GM21360 (cell line): ENCODE data around the gene C17orf100.
"Not testable (repeated sequence)": the region's sequence is repeated elsewhere in the genome, so short reads cannot be mapped to it uniquely, and the experiment has no call there.

Source experiments
- ATAC-seq: cut with Tn5 transposase; IDR thresholded peaks from one replicate; pipeline ENCODE4 v1.9.1; 2021; ENCODE audit warnings: mild to moderate bottlenecking, moderate library complexity; ENCODE audit not compliant: unreplicated experiment

Gene C17orf100

GRCh38 chr17:6640536-6641246 lies 10.9 kb upstream of the C17orf100 start, which contains the start of the genes KIAA0753 and TXNDC17:
Gene KIAA0753 (minus strand): TSS chr17:6640711. CDS start chr17:6635103, 5,608 bp downstream.
Gene TXNDC17 (plus strand): TSS chr17:6641060. CDS start chr17:6641083, 23 bp downstream.
- peak; percentile 80 for ATAC-seq

DNA sequence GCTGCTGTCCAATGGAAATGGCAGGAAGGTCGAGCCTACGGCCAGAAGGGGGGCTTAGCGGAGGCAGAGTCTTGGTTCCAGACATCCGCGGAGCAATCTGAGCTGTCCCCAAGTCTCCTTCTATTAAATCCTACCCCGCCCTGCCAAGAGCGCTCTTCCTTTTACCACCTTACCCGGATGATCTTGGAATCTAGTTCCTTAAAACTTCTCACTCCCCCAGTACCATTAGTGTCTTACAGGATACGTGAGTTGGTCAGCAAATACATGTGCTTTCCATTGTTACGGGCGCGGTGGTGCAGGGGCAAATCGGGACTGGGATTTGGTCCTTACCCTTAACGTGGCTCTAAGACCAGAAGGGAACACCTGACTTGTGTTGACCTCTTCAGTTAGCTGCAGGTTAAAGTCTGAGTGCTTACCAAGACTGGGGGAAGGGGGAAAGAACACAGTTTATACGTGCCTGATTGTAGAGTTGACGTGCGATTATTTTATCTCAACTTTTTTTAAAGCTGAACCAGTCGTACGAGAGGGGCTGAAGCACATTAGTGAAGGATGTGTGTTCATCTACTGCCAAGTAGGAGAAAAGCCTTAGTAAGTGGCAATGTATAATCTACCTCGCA lies 10.2 kb upstream of the C17orf100 start:
- no peak for ATAC-seq

DNA sequence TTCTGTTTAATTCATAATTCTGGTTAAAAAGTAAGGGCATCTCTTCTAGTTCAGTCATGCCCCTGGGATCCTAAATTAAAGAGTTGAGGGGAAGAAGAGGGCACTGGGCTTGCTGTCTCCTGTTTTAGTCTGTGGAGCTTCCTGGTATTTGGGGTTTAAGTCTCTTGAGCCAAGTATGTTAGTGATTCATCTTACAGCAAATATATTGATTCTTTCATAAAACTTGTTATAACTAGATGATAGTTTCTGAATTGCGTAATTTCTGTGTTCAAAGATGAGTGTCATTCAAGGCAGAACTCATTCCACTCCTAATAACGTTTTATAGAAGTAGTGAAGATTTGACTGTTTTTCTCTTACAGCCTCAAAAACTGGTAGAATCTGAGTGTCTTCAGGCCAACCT lies 9.0 kb upstream of the C17orf100 start:
- ATAC-seq = no peak

- no peak for ATAC-seq
These were observed 8.0 kb upstream of the C17orf100 start for GRCh38 chr17:6643451-6644125.

GRCh38 chr17:6648181-6648580 lies 3.4 kb upstream of the C17orf100 start:
- no peak for ATAC-seq

- ATAC-seq = no peak
These were observed 424 bp downstream of the C17orf100 start for GRCh38 chr17:6651919-6652452.

DNA sequence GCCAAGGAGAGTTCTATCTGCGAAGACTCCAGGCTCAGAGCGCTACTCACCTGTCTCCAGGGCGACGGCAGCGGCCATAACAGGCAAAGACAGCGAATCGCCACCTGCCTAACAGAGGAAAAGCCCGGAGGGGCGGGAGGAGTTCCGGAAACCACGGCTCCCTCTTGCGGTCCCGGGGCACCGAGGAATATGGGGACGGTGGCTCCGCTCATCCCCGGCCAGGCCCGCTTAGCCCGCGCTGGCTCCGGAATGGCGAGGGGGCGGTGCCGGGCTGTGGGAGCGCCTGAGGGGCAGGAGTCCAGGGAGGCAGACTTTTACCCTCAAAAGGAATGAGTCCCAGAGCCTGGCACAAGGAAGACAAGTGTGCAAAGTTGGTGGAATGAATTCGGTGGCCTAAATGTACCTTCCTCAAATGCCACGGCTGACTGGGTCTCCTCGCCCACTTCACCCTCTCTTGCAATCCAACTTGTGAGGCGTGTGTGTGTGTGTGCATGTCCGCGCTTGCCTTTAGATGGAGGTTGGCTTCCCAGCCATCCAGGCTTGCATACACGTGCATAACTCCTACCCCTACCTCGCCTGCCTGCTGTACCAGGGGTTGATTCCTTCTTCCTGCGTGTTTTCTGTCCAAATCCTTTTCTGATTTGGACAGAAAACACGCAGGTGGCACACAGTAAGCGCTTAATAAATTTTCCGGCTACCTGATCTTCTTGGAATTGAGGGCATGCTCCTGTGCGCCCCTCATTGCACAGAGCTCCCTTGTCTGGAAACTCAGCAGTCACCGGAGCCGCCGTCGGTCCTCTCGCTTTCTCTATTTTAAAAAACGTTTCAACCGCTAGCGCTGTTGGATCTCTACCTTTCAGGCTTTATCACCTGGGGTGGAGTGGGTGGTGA lies 3.5 kb downstream of the C17orf100 start:
- ATAC-seq = no peak

GRCh38 chr17:6655732-6656361 lies 4.3 kb downstream of the C17orf100 start:
- not testable (repeated sequence) for ATAC-seq

GRCh38 chr17:6656797-6657632 lies 5.5 kb downstream of the C17orf100 start:
- not testable (repeated sequence) for ATAC-seq

- no peak for ATAC-seq
These were observed 6.2 kb downstream of the C17orf100 start for GRCh38 chr17:6657633-6658287.

DNA sequence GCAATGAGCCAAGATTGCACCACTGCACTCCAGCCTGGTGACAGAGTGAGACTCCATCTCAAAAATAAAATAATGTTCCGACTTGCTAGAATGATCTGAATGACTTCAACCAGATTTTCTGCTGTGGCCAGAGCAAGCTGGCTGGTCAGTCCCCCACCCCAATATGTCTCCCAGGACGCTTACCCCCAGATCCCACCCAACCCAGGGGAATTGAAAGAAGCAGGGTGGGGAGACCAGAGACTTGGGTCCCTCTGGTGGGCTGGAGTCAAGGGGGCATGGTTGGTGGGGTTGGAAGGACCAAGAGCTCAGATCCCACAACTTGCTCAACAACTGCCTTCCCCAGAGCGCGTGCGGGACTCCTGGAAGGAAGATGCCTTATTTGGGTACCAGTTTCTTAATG lies 6.8 kb downstream of the C17orf100 start:
- not testable (repeated sequence) for ATAC-seq

DNA sequence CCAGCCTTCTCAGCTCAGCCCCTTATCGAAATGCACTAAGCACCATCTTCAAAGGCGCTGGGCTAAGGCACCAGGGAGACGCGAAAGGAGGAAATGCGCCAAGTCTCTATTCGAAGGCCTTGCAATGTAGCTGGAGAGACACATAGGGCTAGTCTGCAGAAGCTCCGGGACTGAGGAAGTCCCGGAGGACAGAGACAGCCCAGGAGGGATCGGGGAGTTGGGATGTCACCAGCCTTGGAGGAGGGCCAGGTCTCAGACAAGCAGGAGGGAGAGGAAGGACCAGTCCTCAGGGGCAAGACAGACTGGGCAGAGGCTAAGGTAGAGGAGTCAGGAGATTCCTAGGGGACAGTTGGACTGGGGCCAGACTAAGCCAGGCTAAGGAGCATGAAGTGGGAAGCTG lies 8.5 kb downstream of the C17orf100 start:
- ATAC-seq = no peak

- ATAC-seq = peak; percentile 64
These were observed 9.4 kb downstream of the C17orf100 start for GRCh38 chr17:6660805-6661463.

DNA sequence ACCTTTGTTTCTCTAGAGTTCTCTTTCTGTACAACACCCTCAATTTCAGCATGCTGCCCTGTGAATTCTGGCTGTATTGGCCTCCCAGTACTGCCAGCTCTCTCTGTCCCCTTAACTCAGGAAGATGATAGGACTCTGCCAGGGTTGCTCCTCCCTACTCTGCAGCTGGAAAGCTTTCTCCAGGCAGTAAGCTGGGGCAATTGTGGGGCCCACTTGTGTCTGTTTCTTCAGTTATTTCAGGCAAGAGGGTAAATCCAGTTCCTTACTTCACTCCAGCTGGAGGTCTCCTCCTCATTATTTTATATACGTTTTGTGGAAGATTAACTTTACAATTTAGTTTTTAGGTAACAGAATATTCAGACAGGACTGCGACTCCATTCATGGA lies 9.9 kb downstream of the C17orf100 start:
- ATAC-seq = no peak

GRCh38 chr17:6663200-6663599 lies 11.6 kb downstream of the C17orf100 start:
- ATAC-seq = not testable (repeated sequence)

GRCh38 chr17:6666077-6666521 lies 14.5 kb downstream of the C17orf100 start:
- ATAC-seq = no peak

DNA sequence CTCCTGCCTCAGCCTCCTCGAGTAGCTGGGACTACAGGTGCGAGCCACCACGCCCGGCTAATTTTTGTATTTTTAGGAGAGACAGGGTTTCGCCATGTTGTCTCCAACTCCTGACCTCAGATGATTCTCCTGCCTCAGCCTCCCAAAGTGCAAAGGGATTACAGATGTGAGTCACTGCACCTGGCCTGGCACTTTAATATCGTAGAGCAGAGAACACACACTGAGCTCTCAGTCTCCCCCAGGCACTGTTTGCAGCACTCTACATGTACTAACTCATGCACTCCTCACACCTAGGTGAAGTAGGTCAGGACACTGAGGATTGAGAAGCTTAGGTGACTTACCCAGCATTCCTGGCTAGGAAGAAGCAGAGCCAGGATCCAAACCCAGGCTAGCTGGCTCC lies 15.0 kb downstream of the C17orf100 start:
- ATAC-seq = no peak

DNA sequence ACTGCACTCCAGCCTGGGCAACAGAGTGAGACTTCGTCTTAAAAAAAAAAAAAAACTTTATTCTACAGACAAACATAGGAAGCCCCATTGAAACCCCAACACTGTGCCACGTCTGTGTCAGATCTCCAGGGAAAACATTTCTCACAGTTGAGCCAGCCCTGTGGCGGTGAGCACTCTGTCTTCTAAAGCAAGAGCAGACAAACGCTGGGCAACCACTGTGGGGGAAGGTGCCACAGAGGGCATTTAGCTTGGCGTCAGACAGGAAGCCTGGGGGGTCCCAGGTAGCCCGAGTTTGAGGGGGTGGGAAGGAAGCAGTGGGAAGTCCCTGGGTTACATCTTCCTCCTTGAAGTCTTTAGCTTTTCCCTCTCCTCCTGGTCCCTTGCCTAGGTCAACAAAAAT lies 16.0 kb downstream of the C17orf100 start:
- ATAC-seq = no peak
